Fibroblast of lung (primary cell): ENCODE results near the gene HTRA2.

Experiments used
- CTCF ChIP-seq, 2 donors: IDR thresholded peaks in 1 of 2; conservative IDR thresholded peaks in 1 of 2; 1 replicate in 1 of 2; 2 replicates in 1 of 2; pipeline ENCODE4 v1.5.1; 2011 to 2012; ENCODE audit warnings: low read length in 2 of 2, control low read depth in 1 of 2, inconsistent platforms in 1 of 2, low read depth in 1 of 2, mild to moderate bottlenecking in 1 of 2
- EZH2 ChIP-seq: IDR thresholded peaks from 2 replicates; pipeline ENCODE4 v1.5.1; 2012; ENCODE audit warnings: low read length, control low read depth, mild to moderate bottlenecking; ENCODE audit errors: missing control alignments

GRCh38 chr2:74581463-74581862 is 51.7 kb downstream of the HTRA2 start:
- TF ChIP-seq CTCF (conservative IDR thresholded peaks at IDR 0.05 in 1 of 2, IDR thresholded peaks at IDR 0.05 in 1 of 2; ENCODE audit: low read depth in 1 of 2, low read length in 2 of 2) (no peak), EZH2 (no peak)
